ENCODE data around the gene BUD13.
A peak's percentile ranks its signal among the peaks of the same experiment; 100 is the strongest.

The BUD13 gene

DNA sequence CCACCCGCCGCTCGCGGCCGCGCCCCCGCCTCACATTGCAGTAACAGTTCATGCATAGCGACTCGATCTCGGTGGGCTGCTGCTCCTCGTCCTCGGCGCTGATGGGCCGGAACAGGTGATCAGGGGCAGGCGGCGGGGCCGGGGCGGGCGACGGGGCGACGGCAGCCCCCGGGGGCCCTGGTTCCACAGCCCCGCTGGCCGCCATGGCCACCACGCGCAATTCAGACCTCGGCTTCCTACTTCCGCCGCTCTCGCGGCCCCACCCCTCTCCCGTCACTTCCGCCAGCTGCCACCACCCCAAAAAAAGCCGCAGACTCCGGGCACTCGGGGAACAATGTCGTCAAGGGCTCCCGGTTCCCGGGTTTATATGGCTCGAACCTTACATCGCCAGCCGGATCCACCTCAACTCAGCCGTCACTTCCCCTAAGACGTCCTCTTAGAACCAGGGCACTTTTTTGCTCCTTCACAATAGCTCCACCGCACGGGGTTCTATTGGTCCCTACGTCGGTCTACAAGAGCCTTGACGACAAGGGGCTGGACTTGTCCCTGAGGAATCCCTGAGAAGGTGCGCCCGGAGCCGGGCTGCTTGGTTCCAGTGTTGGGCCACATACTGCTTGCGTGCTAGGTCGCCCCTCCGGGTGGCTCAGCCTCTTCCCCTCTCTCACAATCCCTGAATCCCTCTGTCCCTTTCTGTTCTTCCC is 15.1 kb upstream of the BUD13 start, which contains the start of gene ZPR1:
Gene ZPR1 (minus strand): TSS at position 238 of the 701 bp plus-strand sequence. CDS start 33 bp downstream, at position 205.
- peaks cover 28% of the 10 kb centered on the region for H3K36me3 ChIP-seq
- peak within 1 kb of the TSS; percentile 79 for H3K27ac ChIP-seq
- peaks cover 23% of the 10 kb centered on the region in 2 experiments for H3K4me1 ChIP-seq (ENCODE audit: control insufficient read depth in 1 of 2, insufficient read depth in 1 of 2, low read depth in 1 of 2, low read length in 1 of 2)
- H3K4me3 ChIP-seq (ENCODE audit: low read depth in 1 of 2, low read length in 1 of 2) = peak within 1 kb of the TSS; percentile 84 to 96
- no peaks in the 10 kb centered on the region for H3K27me3 ChIP-seq
- TF ChIP-seq, protein P1, sequence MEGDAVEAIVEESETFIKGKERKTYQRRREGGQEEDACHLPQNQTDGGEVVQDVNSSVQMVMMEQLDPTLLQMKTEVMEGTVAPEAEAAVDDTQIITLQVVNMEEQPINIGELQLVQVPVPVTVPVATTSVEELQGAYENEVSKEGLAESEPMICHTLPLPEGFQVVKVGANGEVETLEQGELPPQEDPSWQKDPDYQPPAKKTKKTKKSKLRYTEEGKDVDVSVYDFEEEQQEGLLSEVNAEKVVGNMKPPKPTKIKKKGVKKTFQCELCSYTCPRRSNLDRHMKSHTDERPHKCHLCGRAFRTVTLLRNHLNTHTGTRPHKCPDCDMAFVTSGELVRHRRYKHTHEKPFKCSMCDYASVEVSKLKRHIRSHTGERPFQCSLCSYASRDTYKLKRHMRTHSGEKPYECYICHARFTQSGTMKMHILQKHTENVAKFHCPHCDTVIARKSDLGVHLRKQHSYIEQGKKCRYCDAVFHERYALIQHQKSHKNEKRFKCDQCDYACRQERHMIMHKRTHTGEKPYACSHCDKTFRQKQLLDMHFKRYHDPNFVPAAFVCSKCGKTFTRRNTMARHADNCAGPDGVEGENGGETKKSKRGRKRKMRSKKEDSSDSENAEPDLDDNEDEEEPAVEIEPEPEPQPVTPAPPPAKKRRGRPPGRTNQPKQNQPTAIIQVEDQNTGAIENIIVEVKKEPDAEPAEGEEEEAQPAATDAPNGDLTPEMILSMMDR (IDR thresholded peaks at IDR 0.05) = peak; percentile 46
- H3K9me3 ChIP-seq = no peaks in the 10 kb centered on the region

DNA sequence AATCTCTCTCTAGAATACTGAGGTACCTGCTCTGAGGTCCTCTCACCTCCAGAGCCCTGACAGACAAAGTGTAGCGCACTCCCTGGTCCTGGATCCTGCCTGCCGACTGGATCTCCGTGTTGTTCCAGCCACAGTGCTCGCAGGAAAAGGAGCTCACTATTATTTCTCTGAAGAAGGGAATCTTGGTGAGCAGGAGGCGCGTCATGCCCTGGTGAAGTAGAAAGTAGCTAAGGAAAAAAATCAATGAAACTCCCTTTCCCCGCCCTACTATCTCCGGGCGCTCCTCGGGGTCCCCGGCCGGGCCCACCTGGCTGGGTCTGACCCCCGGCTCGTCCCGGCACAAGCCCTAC is 14.6 kb upstream of the BUD13 start:
- peak overlapping the region; percentile 84 to 96 for H3K4me3 ChIP-seq (ENCODE audit: low read depth in 1 of 2, low read length in 1 of 2)
- H3K27me3 ChIP-seq = no peaks in the 10 kb centered on the region
- peaks cover 23% of the 10 kb centered on the region in 2 experiments for H3K4me1 ChIP-seq (ENCODE audit: control insufficient read depth in 1 of 2, insufficient read depth in 1 of 2, low read depth in 1 of 2, low read length in 1 of 2)
- H3K9me3 ChIP-seq = no peaks in the 10 kb centered on the region
- H3K27ac ChIP-seq = peak overlapping the region; percentile 79
- TF ChIP-seq, protein P1 (IDR thresholded peaks at IDR 0.05) = no peak
- peaks cover 33% of the 10 kb centered on the region for H3K36me3 ChIP-seq

DNA sequence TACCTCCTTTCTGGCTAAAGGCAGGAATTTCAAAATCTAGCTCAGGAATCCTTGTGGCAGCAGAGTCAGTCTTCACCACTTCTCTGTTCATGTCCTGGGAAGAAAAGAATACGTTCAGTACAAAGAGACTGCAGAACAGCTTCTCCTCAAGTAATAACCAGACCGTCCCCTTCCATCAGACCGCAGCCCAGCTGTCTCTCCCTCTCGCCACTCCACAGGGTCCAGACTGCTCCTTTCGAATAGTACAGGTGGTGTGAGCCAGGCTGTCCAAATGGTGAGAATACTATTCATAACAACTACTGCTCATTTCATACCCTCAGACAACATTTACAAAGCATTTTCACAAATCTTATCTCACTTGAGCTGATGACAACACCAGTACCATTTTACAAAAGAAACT is 14.2 kb upstream of the BUD13 start:
- Histone ChIP-seq H3K9me3 (no peaks in the 10 kb centered on the region), H3K27ac (no peak overlapping the region)

DNA sequence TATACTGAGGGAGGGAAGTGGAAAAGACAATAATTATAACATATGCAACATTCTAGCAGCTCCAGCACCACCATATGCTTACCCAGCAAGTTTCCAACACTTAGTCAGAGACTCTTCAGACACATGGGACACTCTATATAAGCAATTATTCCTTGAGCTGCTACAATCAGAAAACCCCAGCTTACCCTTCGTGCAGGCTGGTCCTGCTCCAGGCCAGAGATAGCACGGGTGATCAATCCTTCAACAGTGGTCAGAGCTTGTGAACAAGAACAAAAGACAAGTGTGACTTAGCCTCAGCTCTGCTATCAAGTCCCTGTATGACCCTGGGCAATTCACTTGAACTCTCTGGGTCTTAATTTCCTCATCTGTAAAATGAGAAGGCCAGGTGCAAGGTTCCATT is 13.5 kb upstream of the BUD13 start:
- Histone ChIP-seq H3K27ac (no peak overlapping the region), H3K4me3 (ENCODE audit: low read depth in 1 of 2, low read length in 1 of 2) (no peak overlapping the region), H3K27me3 (no peaks in the 10 kb centered on the region), H3K9me3 (no peaks in the 10 kb centered on the region), H3K4me1 (ENCODE audit: control insufficient read depth in 1 of 2, insufficient read depth in 1 of 2, low read depth in 1 of 2, low read length in 1 of 2) (peaks cover 20% of the 10 kb centered on the region in 2 experiments), H3K36me3 (peaks cover 42% of the 10 kb centered on the region)
- TF ChIP-seq, protein P1 (IDR thresholded peaks at IDR 0.05) = no peak

More for the DNA sequence above, 14.2 kb upstream of the BUD13 start:
- TF ChIP-seq, protein P1 (IDR thresholded peaks at IDR 0.05) = no peak
- peak overlapping the region; percentile 84 to 96 for H3K4me3 ChIP-seq (ENCODE audit: low read depth in 1 of 2, low read length in 1 of 2)
- H3K27me3 ChIP-seq = no peaks in the 10 kb centered on the region
- H3K36me3 ChIP-seq = peaks cover 38% of the 10 kb centered on the region
- H3K4me1 ChIP-seq (ENCODE audit: control insufficient read depth in 1 of 2, insufficient read depth in 1 of 2, low read depth in 1 of 2, low read length in 1 of 2) = peaks cover 23% of the 10 kb centered on the region in 2 experiments

DNA sequence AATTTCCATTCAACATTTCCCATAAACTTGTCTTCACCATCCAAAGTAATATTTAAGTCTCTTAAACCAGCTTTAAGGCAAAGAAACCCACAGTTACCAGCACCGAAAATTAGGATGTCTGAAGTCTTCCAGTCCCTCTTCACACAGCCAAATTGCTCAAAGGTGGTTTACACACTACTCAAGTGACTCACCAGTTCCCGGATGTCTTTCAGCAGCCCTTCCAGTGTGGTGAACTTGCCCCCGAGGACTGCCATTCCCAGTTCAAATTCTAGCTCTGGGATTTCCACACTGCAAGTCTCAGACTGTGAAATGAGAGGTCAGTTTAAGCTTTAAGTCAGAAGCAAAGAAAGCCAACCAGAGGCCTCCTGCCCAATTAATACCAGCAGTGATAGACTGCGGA is 9.9 kb upstream of the BUD13 start:
- TF ChIP-seq, protein P1 (IDR thresholded peaks at IDR 0.05) = no peak
- H3K36me3 ChIP-seq = peaks cover 70% of the 10 kb centered on the region
- no peaks in the 10 kb centered on the region for H3K9me3 ChIP-seq
- H3K27me3 ChIP-seq = no peaks in the 10 kb centered on the region
- H3K4me1 ChIP-seq (ENCODE audit: control insufficient read depth in 1 of 2, insufficient read depth in 1 of 2, low read depth in 1 of 2, low read length in 1 of 2) = peaks cover 9 to 10% of the 10 kb centered on the region in 2 experiments
- H3K4me3 ChIP-seq (ENCODE audit: low read depth in 1 of 2, low read length in 1 of 2) = no peak overlapping the region
- H3K27ac ChIP-seq = no peak overlapping the region

Measured in neutrophil (primary cell).